Thoracic aorta (tissue), 2 donors: ENCODE measurements around the gene PHF23. TPM values are rescaled to one million over a fixed set of nuclear protein-coding genes. Genes with fewer than 3 reads are reported as not detected.

Experiments
- ATAC-seq: fragments of 150-250 bp; one replicate; pipeline ENCODE4 v1.8.0; 2017; ENCODE audit warnings: low read depth; ENCODE audit not compliant: insufficient number of reproducible peaks, low FRiP score
- DNase-seq: peaks from one replicate; pipeline ENCODE4 v3.0.0-alpha.2; 2020; ENCODE audit warnings: low spot score
- H3K27ac ChIP-seq, 2 donors: fragments of 200-600 bp; sonication (generic); 1 replicate in 1 of 2; 2 replicates in 1 of 2; pipeline ENCODE4 v1.5.1; 2016; ENCODE audit warnings: mild to moderate bottlenecking in 2 of 2, moderate library complexity in 2 of 2
- H3K27me3 ChIP-seq: fragments of 200-600 bp; sonication (generic); replicated peaks from 2 replicates; pipeline ENCODE4 v1.6.0; 2016; ENCODE audit warnings: mild to moderate bottlenecking; ENCODE audit not compliant: insufficient read depth
- H3K36me3 ChIP-seq: fragments of 200-600 bp; sonication (generic); one replicate; pipeline ENCODE4 v1.5.1; 2016
- H3K4me1 ChIP-seq, 2 donors: fragments of 200-600 bp; sonication (generic); 1 replicate in 1 of 2; 2 replicates in 1 of 2; pipeline versions ENCODE4 v1.5.1 to v1.6.0; 2016; ENCODE audit warnings: low read depth in 2 of 2, mild to moderate bottlenecking in 1 of 2; ENCODE audit not compliant: control insufficient read depth in 1 of 2
- H3K4me3 ChIP-seq: fragments of 200-600 bp; sonication (generic); 2 replicates; pipeline ENCODE4 v1.5.1; 2016; ENCODE audit warnings: mild to moderate bottlenecking
- H3K9me3 ChIP-seq: fragments of 200-600 bp; sonication (generic); 2 replicates; pipeline ENCODE4 v1.5.1; 2016
- total RNA-seq, 2 donors: library from RNA; depleted of rRNA; stranded (reverse); fragments of >200 nt; gene quantifications; one replicate each; pipeline versions ENCODE4 v1.1.0 to v1.2.3, GENCODE V29; 2016
- TF ChIP-seq, protein P1 (sequence below): fragments of 200-600 bp; sonication (generic); IDR thresholded peaks from one replicate; pipeline ENCODE4 v1.5.1; 2019; ENCODE audit warnings: antibody characterized with exemption

PHF23 gene
- total RNA-seq, 2 donors from 2014 or later = 25.1 to 44.7 TPM

DNA sequence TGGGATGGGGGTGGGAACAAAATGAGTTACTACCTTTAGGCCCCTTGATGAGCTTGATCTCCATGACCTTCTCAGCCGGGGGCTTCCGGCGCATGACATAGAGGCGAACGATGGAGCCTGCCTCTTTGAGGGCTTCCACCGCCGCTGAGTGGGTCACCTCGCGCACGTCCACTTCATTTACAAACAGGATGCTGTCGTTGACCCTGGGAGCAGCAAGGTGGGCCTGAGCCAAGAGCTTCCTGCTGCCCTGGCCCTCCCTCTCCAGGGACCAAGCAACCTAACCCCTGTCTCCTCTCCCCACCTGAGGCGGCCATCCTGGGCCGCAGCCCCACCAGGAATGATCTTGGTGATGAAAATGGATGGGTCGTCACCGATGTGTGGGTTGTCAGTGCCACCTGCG, 35.9 kb downstream of the PHF23 start:
- peaks cover 9% of the 10 kb centered on the region for H3K36me3 ChIP-seq
- no peaks in the 10 kb centered on the region for H3K27me3 ChIP-seq
- no peak for ATAC-seq
- no peak overlapping the region for H3K27ac ChIP-seq
- no peaks in the 10 kb centered on the region for H3K9me3 ChIP-seq
- no peak for DNase-seq
- H3K4me3 ChIP-seq = no peak overlapping the region
- H3K4me1 ChIP-seq = peaks cover 0 to 8% of the 10 kb centered on the region in 2 donors
- TF ChIP-seq, protein P1, sequence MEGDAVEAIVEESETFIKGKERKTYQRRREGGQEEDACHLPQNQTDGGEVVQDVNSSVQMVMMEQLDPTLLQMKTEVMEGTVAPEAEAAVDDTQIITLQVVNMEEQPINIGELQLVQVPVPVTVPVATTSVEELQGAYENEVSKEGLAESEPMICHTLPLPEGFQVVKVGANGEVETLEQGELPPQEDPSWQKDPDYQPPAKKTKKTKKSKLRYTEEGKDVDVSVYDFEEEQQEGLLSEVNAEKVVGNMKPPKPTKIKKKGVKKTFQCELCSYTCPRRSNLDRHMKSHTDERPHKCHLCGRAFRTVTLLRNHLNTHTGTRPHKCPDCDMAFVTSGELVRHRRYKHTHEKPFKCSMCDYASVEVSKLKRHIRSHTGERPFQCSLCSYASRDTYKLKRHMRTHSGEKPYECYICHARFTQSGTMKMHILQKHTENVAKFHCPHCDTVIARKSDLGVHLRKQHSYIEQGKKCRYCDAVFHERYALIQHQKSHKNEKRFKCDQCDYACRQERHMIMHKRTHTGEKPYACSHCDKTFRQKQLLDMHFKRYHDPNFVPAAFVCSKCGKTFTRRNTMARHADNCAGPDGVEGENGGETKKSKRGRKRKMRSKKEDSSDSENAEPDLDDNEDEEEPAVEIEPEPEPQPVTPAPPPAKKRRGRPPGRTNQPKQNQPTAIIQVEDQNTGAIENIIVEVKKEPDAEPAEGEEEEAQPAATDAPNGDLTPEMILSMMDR = no peak

DNA sequence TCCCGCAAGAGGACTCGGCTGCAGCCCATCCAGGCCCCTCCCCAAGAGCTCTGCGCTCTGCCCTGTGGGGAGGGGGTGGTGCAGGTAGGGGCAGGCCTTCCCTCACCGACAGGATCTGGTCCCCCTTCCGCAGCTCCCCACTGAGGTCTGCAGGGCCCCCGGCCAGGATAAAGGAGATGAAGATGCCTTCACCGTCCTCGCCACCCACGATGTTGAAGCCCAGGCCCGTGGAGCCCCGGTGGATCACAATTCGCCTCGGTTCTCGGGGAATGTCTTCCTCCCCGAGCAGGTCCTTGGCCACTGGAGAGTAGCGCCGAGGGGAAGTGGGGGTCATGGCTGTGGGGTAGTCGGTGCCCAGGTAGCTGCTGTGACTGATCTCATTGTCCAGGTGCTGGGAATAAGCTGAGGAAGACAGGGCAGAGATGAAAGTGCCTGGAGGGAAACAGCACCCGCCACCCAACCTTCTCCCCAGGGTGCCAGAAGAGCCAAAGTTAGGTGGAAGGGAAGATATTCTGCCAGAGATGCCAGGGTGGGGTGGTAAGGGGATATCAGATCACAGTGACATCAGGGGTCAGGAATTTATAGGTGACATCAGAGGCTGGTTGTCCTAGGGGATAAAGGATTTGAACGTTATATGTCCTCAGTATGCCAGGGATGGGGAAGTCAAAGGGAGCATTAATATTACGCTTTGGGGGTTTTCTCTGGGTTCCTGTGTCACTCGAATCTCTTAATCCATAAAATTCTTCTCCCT, 42.4 kb downstream of the PHF23 start:
- Histone ChIP-seq H3K4me1 (no peaks in the 10 kb centered on the region), H3K27me3 (no peaks in the 10 kb centered on the region), H3K4me3 (no peak overlapping the region), H3K9me3 (no peaks in the 10 kb centered on the region), H3K27ac (no peak overlapping the region), H3K36me3 (peaks cover 38% of the 10 kb centered on the region)
- ATAC-seq = no peak
- TF ChIP-seq, protein P1 = no peak
- no peak for DNase-seq

DNA sequence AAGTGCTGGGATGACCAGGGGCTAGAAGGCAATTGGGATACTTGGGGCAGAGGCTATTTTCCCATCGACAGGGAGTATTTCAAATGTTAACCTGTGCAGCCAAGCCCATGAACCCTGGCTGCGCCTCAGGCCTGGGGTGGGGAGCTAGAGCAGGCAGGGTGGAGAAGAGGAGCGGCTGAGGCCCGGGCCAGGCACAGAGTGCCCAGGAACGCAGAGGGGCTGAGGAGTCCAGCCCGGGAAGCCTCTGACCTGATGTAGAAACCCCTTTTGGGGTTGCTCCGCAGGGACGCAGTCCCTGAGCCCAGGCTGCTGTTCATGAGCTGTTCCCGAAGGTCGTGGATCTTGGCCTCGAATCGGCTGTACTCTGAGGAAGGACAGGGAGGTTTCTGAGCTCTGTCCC, 43.3 kb downstream of the PHF23 start:
- Histone ChIP-seq H3K36me3 (peaks cover 41% of the 10 kb centered on the region), H3K27me3 (no peaks in the 10 kb centered on the region), H3K9me3 (no peaks in the 10 kb centered on the region), H3K27ac (no peak overlapping the region), H3K4me3 (no peak overlapping the region), H3K4me1 (no peaks in the 10 kb centered on the region)
- ATAC-seq (no peak), DNase-seq (no peak)
- TF ChIP-seq, protein P1 = no peak

DNA sequence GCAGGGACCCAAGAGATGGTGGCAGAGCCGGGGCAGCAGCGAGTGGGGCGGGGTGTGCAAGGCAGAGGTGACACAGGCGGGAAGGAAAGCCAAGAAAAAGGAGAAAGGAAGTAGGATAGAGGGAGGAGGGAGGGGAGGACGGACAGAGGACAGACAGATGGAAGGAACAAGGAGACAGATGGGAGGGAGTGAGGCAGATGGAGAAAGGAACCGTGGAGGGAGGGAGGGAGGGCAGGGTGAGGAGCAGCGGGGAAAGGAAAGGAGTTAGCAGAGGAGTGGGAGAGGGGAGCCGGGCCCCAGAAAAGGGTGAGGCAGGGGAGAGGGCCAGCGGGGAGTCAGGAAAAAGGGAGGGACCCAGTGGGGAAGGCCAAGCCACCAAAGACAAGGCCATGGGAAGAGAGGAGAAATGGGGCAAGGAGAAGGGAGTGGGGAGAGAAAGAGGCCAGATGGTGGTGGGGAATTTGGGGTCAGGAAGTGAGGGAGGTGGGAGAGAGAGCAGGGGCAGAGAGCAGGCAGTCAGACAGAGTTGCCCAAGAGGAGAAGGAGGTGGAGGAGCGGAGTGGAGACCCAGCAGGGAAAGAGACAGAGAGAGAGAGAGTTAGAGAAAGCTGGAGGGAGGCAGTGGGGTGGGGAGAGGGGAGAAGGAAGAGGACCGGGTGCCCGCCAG, 46.9 kb downstream of the PHF23 start:
- DNase-seq (no peak), ATAC-seq (no peak)
- TF ChIP-seq, protein P1 = no peak
- no peaks in the 10 kb centered on the region for H3K27me3 ChIP-seq
- no peak overlapping the region for H3K27ac ChIP-seq
- peaks cover 38% of the 10 kb centered on the region for H3K36me3 ChIP-seq
- H3K9me3 ChIP-seq = no peaks in the 10 kb centered on the region
- no peaks in the 10 kb centered on the region for H3K4me1 ChIP-seq
- H3K4me3 ChIP-seq = no peak overlapping the region

DNA sequence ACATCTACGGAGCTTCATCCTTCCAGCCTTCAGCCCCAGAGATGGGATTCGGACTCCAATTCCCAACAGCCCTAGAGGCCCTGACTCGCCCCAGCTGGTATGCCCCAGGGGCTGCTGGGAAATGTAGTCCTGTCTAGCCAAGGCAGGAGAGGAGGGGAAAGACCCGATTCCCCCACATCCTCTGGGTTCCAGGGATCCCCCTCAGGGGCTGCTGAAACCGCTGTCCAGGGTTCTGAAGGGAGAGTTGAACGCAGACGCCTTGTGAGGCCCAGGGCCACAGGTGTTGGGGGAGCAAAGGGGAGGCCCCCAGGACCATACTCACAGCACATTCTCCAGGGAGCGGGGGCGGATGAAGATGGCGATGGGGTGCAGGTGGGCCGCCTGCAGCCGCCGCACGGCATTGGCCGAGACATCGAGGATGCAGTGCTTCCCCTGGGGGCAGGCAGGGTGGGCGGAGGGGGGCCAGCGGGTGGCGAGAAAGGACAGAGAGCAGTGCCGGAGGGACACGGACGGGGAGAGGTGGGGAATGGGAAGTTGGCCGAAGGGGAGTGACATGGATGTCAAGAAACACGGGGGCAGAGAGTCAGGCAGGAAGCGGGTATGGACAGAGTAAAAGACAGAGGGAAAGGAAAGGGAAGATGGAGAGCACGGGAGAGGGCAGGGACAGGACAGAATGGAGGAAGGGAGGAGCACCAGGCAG, 47.5 kb downstream of the PHF23 start:
- DNase-seq (no peak), ATAC-seq (no peak)
- TF ChIP-seq, protein P1 = no peak
- Histone ChIP-seq H3K36me3 (peaks cover 36% of the 10 kb centered on the region), H3K4me3 (no peak overlapping the region), H3K27ac (no peak overlapping the region), H3K27me3 (no peaks in the 10 kb centered on the region), H3K9me3 (no peaks in the 10 kb centered on the region), H3K4me1 (no peaks in the 10 kb centered on the region)
